IgD-negative memory B cell (primary cell): Measurements from ENCODE around the gene TELO2. TPM values are rescaled to one million over a fixed set of nuclear protein-coding genes. Genes with fewer than 3 reads are reported as not detected.
"Not testable (repeated sequence)": the region's sequence is repeated elsewhere in the genome, so short reads cannot be mapped to it uniquely, and the experiment has no call there.

ENCODE experiments used
- H3K27ac Mint-ChIP-seq, 3 donors: one replicate each; pipeline ENCODE4 v1.8.0; 2020 to 2022; ENCODE audit warnings: mild to moderate bottlenecking in 3 of 3, mixed read lengths in 3 of 3, moderate library complexity in 1 of 3
- H3K27me3 Mint-ChIP-seq: one replicate; pipeline ENCODE4 v1.8.0; 2021; ENCODE audit warnings: mixed read lengths
- H3K36me3 Mint-ChIP-seq: one replicate; pipeline ENCODE4 v1.8.0; 2020; ENCODE audit warnings: mild to moderate bottlenecking, mixed read lengths
- H3K4me1 Mint-ChIP-seq, 3 donors: one replicate each; pipeline ENCODE4 v1.8.0; 2020 to 2022; ENCODE audit warnings: mixed read lengths in 3 of 3, mild to moderate bottlenecking in 1 of 3
- H3K4me3 Mint-ChIP-seq, 4 donors: one replicate each; pipeline ENCODE4 v1.8.0; 2020 to 2022; ENCODE audit warnings: mild to moderate bottlenecking in 4 of 4, mixed read lengths in 4 of 4, moderate library complexity in 3 of 4
- H3K9me3 Mint-ChIP-seq, 3 donors: one replicate each; pipeline ENCODE4 v1.8.0; 2020 to 2021; ENCODE audit warnings: mixed read lengths in 3 of 3, mild to moderate bottlenecking in 1 of 3
- polyA plus RNA-seq: library from polyadenylated mRNA; unstranded; fragments of 300-500 nt; fragmentation: Illumina TruSeq; gene quantifications from one replicate; pipeline ENCODE4 v1.2.3, GENCODE V29; 2021

TELO2 gene
- polyA plus RNA-seq, 1 donor from 2014 or later = 37.4 TPM

DNA sequence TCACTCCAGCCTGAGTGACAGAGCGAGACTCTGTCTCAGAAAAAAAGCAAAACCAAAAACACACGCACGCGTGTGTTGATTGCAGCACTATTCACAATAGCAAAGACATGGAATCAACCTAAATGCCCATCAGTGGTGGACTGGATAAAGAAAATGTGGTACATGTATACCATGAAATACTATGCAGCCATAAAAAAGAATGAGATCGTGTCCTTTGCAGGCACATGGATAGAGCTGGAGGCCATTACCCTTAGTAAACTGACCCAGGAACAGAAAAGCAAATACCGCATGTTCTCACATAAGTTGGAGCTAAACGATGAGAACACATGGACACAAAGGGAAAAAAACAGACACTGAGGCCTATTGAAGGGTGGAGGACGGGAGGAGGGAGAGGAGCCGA is 14.2 kb upstream of the TELO2 start:
- H3K27me3 Mint-ChIP-seq, H3K36me3 Mint-ChIP-seq, H3K9me3 Mint-ChIP-seq: not testable (repeated sequence)
- Mint-ChIP-seq H3K4me1 (peaks cover 12 to 31% (median 26%) of the 10 kb centered on the region in 3 donors), H3K4me3 (peak overlapping the region in 1 of 4 donors; percentile 63), H3K27ac (peak overlapping the region in 2 of 3 donors; percentile 71 to 84)

DNA sequence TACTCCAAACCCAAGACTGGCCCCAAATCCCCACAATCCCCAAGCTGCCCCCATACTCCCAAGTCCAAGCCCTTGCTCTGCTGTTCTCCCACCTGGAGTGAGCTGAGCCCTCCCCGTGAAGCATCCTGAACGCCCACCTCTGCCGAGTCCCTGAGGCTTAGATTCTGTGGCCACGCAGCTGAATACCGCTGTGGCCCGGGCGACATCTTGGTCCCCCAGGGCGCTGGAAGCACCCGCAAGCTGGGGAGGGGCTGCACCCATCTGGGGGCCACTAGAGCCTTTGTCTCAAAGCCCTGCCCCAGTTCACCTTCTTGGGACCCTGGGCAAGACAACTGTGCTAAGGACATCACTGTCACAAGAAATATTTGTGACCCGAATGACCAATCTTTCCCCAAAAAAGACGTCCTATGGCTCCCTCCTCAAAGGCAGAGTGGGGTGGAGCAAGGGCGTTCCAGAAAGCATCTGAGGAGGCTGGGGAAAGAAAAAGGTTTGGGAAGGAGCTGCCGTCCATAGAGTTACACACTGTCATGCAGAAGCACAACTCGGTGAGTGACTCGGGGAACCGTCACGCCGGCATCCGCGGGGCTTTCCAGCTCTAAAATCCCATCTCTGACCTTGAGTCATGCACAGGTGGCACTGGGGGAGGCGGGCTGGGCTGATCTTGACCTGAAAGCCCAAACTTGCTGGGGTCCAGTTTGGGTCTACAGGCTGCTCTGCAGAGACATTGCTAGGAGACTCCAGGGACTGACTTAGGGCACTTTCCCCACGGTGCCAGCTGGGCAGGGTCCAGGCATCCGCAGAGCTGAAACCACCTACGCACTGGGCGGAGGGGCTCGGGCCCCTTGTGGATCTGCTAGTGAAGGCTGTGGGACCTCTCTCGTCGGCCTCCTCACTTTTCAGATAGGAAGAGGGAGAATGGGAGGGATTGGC is 11.0 kb upstream of the TELO2 start:
- Mint-ChIP-seq H3K4me3 (peak overlapping the region in 1 of 4 donors; percentile 55), H3K36me3 (peaks cover 2% of the 10 kb centered on the region), H3K4me1 (peaks cover 12 to 29% (median 21%) of the 10 kb centered on the region in 3 donors), H3K27me3 (no peaks in the 10 kb centered on the region), H3K9me3 (no peaks in the 10 kb centered on the region), H3K27ac (peak overlapping the region; percentile 25 to 82 (median 76))

DNA sequence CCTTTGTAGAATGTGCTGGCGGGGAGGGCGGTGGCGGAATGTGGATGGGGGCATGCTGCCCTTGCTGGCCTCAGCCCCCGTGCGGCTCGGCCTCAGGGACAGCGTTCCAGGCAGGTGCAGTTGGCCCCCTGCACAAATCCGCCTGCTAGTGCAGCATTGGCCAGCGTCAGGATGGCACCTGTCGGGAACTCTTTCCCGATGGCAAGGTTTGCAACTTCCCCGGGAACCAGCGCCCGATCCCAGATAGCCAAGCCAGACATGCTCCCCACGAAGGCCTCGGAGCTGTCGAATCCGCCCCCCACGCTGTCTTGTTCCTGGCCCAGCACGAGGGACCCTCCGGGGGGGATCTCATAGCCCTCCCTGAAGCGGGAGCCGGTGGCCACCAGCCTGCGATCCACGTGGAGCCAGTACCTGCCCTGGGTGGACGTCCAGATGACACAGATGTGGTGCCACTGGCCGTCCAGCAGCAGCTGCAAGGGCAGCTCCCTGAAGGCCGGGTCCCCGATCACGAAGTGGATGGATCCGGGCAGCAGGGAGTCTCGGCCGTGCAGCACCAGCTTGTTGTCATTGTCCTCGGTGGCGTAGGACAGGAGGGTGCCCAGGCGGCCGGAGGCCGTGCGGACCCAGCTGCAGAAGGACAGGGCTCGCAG is 7.2 kb upstream of the TELO2 start:
- Mint-ChIP-seq H3K36me3 (no peaks in the 10 kb centered on the region), H3K4me3 (no peak overlapping the region), H3K27ac (no peak overlapping the region), H3K27me3 (no peaks in the 10 kb centered on the region), H3K4me1 (peaks cover 0 to 17% (median 7%) of the 10 kb centered on the region in 3 donors), H3K9me3 (no peaks in the 10 kb centered on the region)

DNA sequence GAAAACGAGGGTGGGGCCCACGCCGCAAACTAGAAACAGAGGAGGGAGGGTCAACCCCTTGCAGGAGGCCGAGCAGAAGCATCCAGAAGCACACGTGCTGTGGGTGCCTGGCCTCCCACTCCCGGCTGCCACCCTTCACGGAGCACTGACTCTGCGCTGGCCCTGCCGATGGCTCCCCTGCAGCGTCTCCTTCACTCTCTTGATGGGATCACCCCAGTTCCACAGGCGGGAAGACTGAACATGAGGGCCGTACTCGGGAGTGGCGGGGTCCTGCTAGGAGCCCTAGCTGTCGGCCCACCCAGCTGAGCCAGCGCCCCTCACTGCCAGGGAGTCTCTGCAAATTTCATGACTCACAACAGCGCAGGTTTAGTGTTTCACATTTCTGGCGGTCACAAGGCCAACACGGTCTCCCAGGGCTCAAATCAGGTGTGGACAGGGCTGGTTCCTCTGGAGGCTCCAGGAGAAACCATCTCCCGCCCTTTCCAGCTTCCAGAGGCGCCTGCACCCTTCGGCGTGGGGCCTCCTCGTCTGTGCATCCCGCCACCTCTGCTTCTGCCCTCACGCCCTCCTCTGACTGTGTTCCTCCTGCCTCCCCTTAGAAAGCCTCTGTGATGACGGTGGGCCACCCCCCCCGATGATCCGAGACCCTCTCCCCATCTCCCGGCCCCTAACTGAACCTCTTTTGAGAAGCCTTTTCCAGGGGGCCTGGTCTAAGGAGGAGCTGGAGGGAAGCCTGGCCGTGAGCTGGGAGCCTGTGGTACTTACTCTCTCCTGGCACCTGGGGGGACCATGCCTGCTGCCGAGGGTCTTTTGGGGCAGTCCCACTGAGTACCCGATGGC is 6.4 kb upstream of the TELO2 start:
- peaks cover 0 to 12% (median 2%) of the 10 kb centered on the region in 3 donors for H3K4me1 Mint-ChIP-seq
- no peaks in the 10 kb centered on the region for H3K27me3 Mint-ChIP-seq
- no peaks in the 10 kb centered on the region for H3K36me3 Mint-ChIP-seq
- peak overlapping the region in 1 of 3 donors; percentile 18 for H3K27ac Mint-ChIP-seq
- H3K4me3 Mint-ChIP-seq = no peak overlapping the region
- no peaks in the 10 kb centered on the region for H3K9me3 Mint-ChIP-seq

GRCh38 chr16:1487395-1488053 is 5.6 kb upstream of the TELO2 start:
- no peak overlapping the region for H3K27ac Mint-ChIP-seq
- no peaks in the 10 kb centered on the region for H3K9me3 Mint-ChIP-seq
- H3K4me1 Mint-ChIP-seq = peaks cover 5 to 9% (median 5%) of the 10 kb centered on the region in 3 donors
- no peaks in the 10 kb centered on the region for H3K27me3 Mint-ChIP-seq
- no peak overlapping the region for H3K4me3 Mint-ChIP-seq
- no peaks in the 10 kb centered on the region for H3K36me3 Mint-ChIP-seq

DNA sequence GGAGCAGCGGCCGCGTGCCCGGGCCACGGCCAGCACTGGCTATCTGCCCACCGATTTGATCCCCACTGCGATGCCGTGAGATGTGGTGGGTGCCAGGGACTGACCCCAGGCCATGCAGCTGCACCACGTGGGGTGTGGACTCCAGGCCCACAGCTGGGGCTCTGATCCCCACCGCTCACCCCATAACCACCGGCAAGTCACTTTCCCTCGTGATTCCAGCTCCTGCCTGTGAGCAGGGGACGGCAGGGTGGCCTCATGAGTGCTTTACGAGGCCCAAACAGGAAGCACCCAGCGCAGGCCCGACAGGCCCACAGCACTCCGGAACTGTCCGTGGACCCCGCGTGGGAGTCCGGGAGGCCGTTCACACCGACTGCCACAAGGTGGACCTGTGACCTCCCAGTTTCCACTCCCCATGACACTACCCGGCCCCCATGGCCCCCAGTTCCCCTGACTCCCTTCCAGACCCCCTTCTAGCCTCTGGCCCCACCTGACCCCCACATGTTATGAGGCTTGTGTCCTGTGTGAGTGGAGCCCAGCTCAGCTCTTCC is 5.0 kb upstream of the TELO2 start:
- Mint-ChIP-seq H3K4me1 (peaks cover 10 to 12% (median 10%) of the 10 kb centered on the region in 3 donors), H3K9me3 (no peaks in the 10 kb centered on the region), H3K36me3 (peaks cover 1% of the 10 kb centered on the region), H3K4me3 (no peak overlapping the region), H3K27ac (peak overlapping the region in 1 of 3 donors; percentile 45), H3K27me3 (no peaks in the 10 kb centered on the region)

DNA sequence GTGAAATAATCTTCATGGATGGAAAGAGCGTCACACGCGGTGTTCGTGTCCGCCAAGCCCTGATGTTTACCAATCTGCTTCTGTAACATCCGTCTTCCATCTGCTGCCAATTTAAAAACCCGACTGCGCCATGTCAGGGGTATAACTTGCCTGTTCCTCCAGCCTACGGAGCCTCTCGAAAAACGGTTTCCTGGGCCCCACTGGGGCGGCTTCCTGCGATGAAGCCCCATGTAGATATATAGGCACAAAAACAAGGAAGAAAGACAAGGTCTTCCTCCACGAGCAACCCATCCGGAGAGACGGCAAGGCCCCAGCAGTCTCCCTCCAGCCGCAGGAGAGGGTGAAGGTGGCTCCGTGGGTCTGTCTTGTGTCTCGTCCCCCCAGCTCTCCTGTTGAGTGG is 4.5 kb upstream of the TELO2 start, which contains the start of gene PTX4:
TSS of gene PTX4 (minus strand) at position 326 of the 400 bp plus-strand sequence. CDS start at position 291, 35 bp downstream.
- Mint-ChIP-seq H3K27ac (peak within 1 kb of the TSS in 2 of 3 donors; percentile 45 to 77), H3K27me3 (no peaks in the 10 kb centered on the region), H3K9me3 (no peaks in the 10 kb centered on the region), H3K36me3 (peaks cover 1% of the 10 kb centered on the region), H3K4me3 (peak within 1 kb of the TSS in 1 of 4 donors; percentile 28), H3K4me1 (peaks cover 10 to 12% (median 10%) of the 10 kb centered on the region in 3 donors)

- peak overlapping the region in 1 of 3 donors; percentile 77 for H3K27ac Mint-ChIP-seq
- no peaks in the 10 kb centered on the region for H3K27me3 Mint-ChIP-seq
- H3K9me3 Mint-ChIP-seq = no peaks in the 10 kb centered on the region
- H3K4me3 Mint-ChIP-seq = no peak overlapping the region
- H3K4me1 Mint-ChIP-seq = peaks cover 8 to 10% (median 10%) of the 10 kb centered on the region in 3 donors
- H3K36me3 Mint-ChIP-seq = peaks cover 1% of the 10 kb centered on the region
These were observed 4.1 kb upstream of the TELO2 start for GRCh38 chr16:1489077-1489476.

DNA sequence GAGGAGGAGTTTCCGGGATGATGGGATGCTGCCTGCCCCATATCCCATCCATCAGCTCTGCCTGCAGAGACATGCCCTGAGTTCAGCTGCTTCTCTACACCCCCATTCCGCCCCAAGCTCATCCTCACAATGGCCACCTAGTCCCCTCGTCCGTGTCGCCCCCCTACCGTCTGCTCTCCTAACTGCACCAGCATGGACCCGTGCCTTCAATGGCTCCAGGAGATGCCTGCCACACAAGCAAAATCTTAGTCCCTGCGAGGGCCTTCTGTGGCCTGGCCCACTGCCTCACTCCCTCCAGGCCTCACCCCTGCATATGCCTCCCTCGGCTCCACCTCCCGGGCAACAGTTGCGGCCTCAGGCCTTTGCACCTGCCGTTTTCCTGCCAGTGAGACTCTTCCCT is 1.8 kb upstream of the TELO2 start:
- Mint-ChIP-seq H3K36me3 (peaks cover 1% of the 10 kb centered on the region), H3K4me1 (peaks cover 10 to 12% (median 11%) of the 10 kb centered on the region in 3 donors), H3K4me3 (peak overlapping the region in 2 of 4 donors; percentile 69 to 73), H3K27me3 (no peaks in the 10 kb centered on the region), H3K27ac (peak overlapping the region in 1 of 3 donors; percentile 39), H3K9me3 (no peaks in the 10 kb centered on the region)

DNA sequence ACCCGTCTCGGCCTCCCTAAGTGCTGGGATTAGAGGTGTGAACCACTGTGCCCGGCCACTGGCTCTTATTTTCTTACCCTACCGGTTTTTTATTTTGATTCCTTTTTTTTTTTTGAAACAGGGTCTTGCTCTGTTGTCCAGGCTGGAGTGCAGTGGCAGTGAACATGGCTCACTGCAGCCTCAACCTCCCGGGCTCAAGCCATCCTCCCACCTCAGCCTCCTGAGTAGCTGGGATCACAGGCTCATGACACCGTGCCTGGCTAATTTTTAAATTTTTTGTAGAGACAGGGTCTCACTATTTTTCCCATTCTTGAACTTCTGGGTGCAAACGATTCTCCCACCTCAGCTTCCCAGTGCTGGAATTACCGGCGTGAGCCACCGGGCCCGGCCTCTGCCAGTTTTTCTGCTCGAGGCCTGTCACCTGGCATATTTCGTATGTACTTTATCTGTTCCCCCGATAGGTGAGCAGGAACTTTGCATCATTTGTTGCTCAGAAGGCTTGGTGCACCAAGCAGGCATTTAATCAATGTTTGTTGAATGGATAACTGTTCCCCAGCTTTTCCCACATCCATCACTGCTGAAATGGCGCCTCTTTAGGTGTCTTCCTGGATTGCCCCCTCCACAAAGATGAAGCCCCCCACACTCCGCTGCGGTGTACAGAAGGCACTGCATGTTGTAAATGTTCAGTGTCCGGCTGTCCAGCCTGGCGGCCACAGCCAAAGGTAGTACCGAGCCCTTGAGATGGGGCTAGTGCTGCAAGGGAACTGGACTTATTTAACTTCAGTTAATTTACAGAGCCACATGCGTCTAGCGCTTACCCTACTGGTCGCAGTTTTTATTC is 858 bp upstream of the TELO2 start:
- no peaks in the 10 kb centered on the region for H3K9me3 Mint-ChIP-seq
- no peaks in the 10 kb centered on the region for H3K27me3 Mint-ChIP-seq
- peaks cover 1% of the 10 kb centered on the region for H3K36me3 Mint-ChIP-seq
- peak overlapping the region; percentile 87 to 99 (median 96) for H3K4me3 Mint-ChIP-seq
- H3K27ac Mint-ChIP-seq = peak overlapping the region; percentile 90 to 99 (median 99)
- peaks cover 10 to 12% (median 11%) of the 10 kb centered on the region in 3 donors for H3K4me1 Mint-ChIP-seq

DNA sequence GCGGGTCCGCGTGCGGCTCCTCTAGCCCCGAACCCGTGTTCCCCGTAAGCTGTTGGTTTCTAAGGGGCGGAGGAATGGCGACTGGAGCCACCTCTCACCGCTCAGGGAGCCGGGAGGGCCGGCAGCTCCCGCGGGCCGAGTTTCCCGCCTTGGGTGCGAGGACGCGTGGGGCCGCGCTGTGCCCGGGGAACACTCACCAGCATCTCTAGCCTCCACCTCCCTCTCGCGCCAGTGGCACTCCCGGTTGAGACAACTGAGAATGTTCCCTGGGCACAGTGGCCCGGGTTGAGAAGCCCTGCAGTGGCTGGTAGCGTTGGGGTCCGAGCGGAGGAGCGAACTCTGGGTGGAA is 560 bp downstream of the TELO2 start:
- Mint-ChIP-seq H3K27ac (peak overlapping the region in 2 of 3 donors; percentile 86 to 90), H3K9me3 (no peaks in the 10 kb centered on the region), H3K27me3 (no peaks in the 10 kb centered on the region), H3K4me1 (peaks cover 10 to 12% (median 11%) of the 10 kb centered on the region in 3 donors), H3K36me3 (peaks cover 3% of the 10 kb centered on the region), H3K4me3 (peak overlapping the region; percentile 85 to 99 (median 90))

DNA sequence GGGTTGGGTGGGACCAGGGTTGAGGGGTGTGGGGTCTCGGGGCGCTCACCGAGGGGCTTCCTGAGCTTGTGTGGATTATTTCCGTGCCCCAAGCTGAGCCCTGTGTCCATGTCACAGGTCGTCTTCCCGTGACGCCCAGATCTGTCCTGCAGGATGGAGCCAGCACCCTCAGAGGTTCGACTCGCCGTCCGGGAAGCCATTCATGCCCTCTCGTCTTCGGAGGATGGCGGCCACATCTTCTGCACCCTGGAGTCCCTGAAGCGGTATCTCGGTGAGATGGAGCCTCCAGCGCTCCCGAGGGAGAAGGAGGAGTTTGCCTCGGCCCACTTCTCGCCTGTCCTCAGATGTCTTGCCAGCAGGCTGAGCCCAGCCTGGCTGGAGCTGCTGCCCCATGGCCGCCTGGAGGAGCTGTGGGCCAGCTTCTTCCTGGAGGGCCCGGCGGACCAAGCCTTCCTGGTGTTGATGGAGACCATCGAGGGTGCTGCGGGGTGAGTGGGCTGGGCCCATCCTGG is 1.0 kb downstream of the TELO2 start:
- H3K4me3 Mint-ChIP-seq = peak overlapping the region; percentile 85 to 99 (median 90)
- no peaks in the 10 kb centered on the region for H3K27me3 Mint-ChIP-seq
- H3K4me1 Mint-ChIP-seq = peaks cover 10 to 12% (median 11%) of the 10 kb centered on the region in 3 donors
- H3K27ac Mint-ChIP-seq = peak overlapping the region in 2 of 3 donors; percentile 86 to 90
- no peaks in the 10 kb centered on the region for H3K9me3 Mint-ChIP-seq
- H3K36me3 Mint-ChIP-seq = peaks cover 4% of the 10 kb centered on the region

- Mint-ChIP-seq H3K36me3 (peaks cover 4% of the 10 kb centered on the region), H3K27ac (peak overlapping the region in 1 of 3 donors; percentile 90), H3K27me3 (no peaks in the 10 kb centered on the region), H3K4me1 (peaks cover 10 to 12% (median 11%) of the 10 kb centered on the region in 3 donors), H3K4me3 (peak overlapping the region; percentile 55 to 99 (median 90)), H3K9me3 (no peaks in the 10 kb centered on the region)
These were observed 1.6 kb downstream of the TELO2 start for GRCh38 chr16:1494711-1495110.
